HEK293T (cell line): ENCODE results near the gene ALKBH3.

Experiments used
- CTCF ChIA-PET: fragments of 350-600 bp; formaldehyde crosslinking; extraction: SDS; loops from one replicate; lab custom pipeline; 2021; ENCODE audit warnings: antibody characterized with exemption, inconsistent platforms; lab: Yijun Ruan, JAX
- POLR2A ChIA-PET: fragments of 350-600 bp; formaldehyde crosslinking; extraction: SDS; loops from one replicate; lab custom pipeline; 2020; ENCODE audit warnings: antibody characterized with exemption, inconsistent platforms; lab: Yijun Ruan, JAX
- DNase-seq: peaks from one replicate; pipeline ENCODE4 v3.0.0; 2012; ENCODE audit warnings: mixed read lengths; ENCODE audit errors: extremely low spot score
- ARNT ChIP-seq: fragments of 450-650 bp; IDR thresholded peaks from 2 replicates; pipeline ENCODE4 v1.6.1; 2017; ENCODE audit warnings: mild to moderate bottlenecking
- BHLHE40 ChIP-seq: fragments of 450-650 bp; IDR thresholded peaks from 2 replicates; pipeline ENCODE4 v1.6.1; 2016; ENCODE audit warnings: mild to moderate bottlenecking, moderate library complexity, borderline replicate concordance
- CTBP1 ChIP-seq: fragments of 450-650 bp; IDR thresholded peaks from 2 replicates; pipeline ENCODE4 v1.6.1; 2016; ENCODE audit warnings: borderline replicate concordance
- ELF4 ChIP-seq: fragments of 450-650 bp; IDR thresholded peaks from 2 replicates; pipeline ENCODE4 v1.6.1; 2017; ENCODE audit warnings: antibody characterized with exemption
- FOXA1 ChIP-seq: fragments of 450-650 bp; IDR thresholded peaks from 2 replicates; pipeline ENCODE4 v1.6.1; 2016; ENCODE audit warnings: mild to moderate bottlenecking
- FOXK2 ChIP-seq: fragments of 450-650 bp; IDR thresholded peaks from 2 replicates; pipeline ENCODE4 v1.6.1; 2016; ENCODE audit warnings: mild to moderate bottlenecking
- FOXM1 ChIP-seq: fragments of 450-650 bp; IDR thresholded peaks from 2 replicates; pipeline ENCODE4 v1.6.1; 2017; ENCODE audit warnings: mild to moderate bottlenecking, borderline replicate concordance
- HDGF ChIP-seq: fragments of 450-650 bp; IDR thresholded peaks from 2 replicates; pipeline ENCODE4 v1.6.1; 2017; ENCODE audit warnings: antibody characterized with exemption, borderline replicate concordance
- L3MBTL2 ChIP-seq: fragments of 450-650 bp; conservative IDR thresholded peaks from 2 replicates; pipeline ENCODE4 v1.6.1; 2016; ENCODE audit warnings: mild to moderate bottlenecking
- LEF1 ChIP-seq: fragments of 450-650 bp; IDR thresholded peaks from 2 replicates; pipeline ENCODE4 v1.6.1; 2017; ENCODE audit warnings: mild to moderate bottlenecking, borderline replicate concordance
- NFRKB ChIP-seq: fragments of 450-650 bp; IDR thresholded peaks from 2 replicates; pipeline ENCODE4 v1.6.1; 2016; ENCODE audit warnings: mild to moderate bottlenecking, moderate library complexity
- SP1 ChIP-seq: fragments of 450-650 bp; IDR thresholded peaks from 2 replicates; pipeline ENCODE4 v1.6.1; 2017
- SUZ12 ChIP-seq: fragments of 450-650 bp; IDR thresholded peaks from 2 replicates; pipeline ENCODE4 v1.6.1; 2016; ENCODE audit warnings: mild to moderate bottlenecking
- TARDBP ChIP-seq: fragments of 450-650 bp; IDR thresholded peaks from 2 replicates; pipeline ENCODE4 v1.6.1; 2016
- ZNF384 ChIP-seq: fragments of 450-650 bp; IDR thresholded peaks from 2 replicates; pipeline ENCODE4 v1.6.1; 2016
- TF ChIP-seq, protein P1 (sequence below): fragments of 450-650 bp; IDR thresholded peaks from 2 replicates; pipeline ENCODE4 v1.6.1; 2016

ALKBH3 gene

DNA sequence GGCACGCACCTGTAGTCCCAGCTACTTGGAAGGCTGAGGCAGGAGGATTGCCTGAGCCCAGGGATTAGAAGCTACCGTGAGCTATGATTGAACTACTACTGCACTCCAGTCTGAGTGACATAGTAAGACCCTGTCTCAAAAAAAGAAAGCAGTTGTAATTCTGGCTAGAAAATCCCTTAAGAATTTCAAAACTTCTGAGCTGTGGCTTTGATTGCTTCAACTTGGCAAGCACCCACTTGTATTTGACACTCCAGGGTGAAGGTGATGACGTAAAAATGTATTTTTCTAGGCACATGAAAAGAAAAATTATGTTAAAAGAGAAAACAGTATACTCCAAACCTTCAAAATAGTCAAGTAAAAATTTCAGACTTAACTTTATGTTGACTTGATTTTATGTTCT, 23.6 kb upstream of the ALKBH3 start:
- CTCF ChIA-PET, result interaction anchor here (0.8 to 1.5 kb wide), 2 partner anchors 30 to 284 kb away, joined by 3 read pairs; no protein-coding TSS in a partner anchor
- no peak for DNase-seq
- TF ChIP-seq ELF4 (no peak), FOXA1 (no peak), SUZ12 (no peak), FOXK2 (no peak), SP1 (no peak), L3MBTL2 (no peak), FOXM1 (no peak), LEF1 (no peak), NFRKB (no peak), CTBP1 (no peak)
- POLR2A ChIA-PET, result interaction anchor here (0.9 kb wide), 1 partner anchor 24 kb away, joined by 3 read pairs; the partner anchor contains the start of gene ALKBH3

DNA sequence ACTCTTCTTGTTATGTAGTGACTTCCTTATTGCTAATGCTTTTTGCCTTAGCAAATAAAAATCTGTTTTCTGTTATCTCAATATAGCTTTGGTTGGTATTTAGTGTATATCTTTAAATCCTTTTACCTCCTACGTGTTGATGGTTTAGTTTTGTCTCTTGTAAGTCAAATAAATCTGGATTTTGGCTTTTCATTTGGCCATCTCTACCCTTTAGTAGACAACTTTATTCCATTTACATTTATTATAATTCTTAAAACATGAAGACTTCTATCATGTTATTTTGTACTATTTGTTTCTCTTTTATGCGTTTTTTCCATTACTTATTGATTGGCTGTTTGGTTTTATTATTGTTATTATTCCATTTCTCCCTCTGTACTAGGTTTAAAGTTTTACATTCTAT, 19.5 kb upstream of the ALKBH3 start:
- TF ChIP-seq, protein P1, sequence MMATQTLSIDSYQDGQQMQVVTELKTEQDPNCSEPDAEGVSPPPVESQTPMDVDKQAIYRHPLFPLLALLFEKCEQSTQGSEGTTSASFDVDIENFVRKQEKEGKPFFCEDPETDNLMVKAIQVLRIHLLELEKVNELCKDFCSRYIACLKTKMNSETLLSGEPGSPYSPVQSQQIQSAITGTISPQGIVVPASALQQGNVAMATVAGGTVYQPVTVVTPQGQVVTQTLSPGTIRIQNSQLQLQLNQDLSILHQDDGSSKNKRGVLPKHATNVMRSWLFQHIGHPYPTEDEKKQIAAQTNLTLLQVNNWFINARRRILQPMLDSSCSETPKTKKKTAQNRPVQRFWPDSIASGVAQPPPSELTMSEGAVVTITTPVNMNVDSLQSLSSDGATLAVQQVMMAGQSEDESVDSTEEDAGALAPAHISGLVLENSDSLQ, result no peak
- no peak for TF ChIP-seq ZNF384
- no peak for TF ChIP-seq SUZ12
- TF ChIP-seq CTBP1, result no peak
- TF ChIP-seq L3MBTL2, result no peak
- no peak for TF ChIP-seq FOXM1
- no peak for TF ChIP-seq LEF1
- no peak for TF ChIP-seq ARNT
- no peak for TF ChIP-seq HDGF
- TF ChIP-seq FOXA1, result no peak
- TF ChIP-seq SP1, result no peak
- no peak for TF ChIP-seq ELF4
- no peak for TF ChIP-seq NFRKB
- no peak for TF ChIP-seq FOXK2
- TF ChIP-seq BHLHE40, result no peak
- no peak for TF ChIP-seq TARDBP
- CTCF ChIA-PET, result no interaction called here
- POLR2A ChIA-PET, result no interaction called here
- DNase-seq, result no peak

DNA sequence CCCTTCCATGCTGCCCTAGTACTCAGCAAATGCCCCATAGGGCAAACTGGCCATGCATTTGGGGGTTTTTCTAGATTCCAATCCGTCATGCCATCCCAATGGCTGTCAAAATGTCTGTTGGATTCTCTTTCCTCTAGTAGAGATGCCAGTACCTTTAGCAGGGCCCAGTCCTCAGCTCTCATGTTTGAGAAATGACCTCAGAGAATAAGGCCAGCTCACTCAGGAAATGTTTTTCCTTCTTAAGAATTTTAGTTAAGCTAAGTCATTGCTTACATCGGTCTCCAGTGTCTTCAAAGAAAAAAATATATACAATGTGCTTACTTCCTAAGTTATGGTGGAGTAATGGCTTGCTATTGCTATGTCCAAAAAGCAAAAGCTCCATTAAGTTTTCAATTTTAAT, 14.1 kb upstream of the ALKBH3 start:
- ChIA-PET CTCF (no interaction called here), POLR2A (no interaction called here)
- DNase-seq, result no peak
- TF ChIP-seq ZNF384 (no peak), NFRKB (no peak), ELF4 (no peak), LEF1 (no peak), CTBP1 (no peak), FOXA1 (no peak), TARDBP (no peak), FOXM1 (no peak)

DNA sequence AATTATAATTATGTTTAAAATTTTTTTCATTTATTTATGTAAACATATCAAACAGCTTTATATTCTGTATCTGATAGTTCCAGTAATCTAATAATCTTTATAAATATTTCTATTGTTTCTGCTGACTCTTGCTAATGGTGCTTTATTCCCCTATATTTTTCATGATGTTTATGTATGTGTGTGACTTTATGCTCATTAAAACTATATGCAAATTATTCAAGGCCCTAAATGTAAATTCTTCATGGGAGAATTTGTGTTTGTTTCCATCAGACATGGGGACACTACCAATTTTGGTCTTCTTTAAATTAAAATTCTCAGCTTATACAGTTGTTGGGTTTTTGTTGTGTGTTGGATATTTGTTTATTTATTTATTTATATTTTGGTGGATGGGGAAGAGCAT, 13.7 kb upstream of the ALKBH3 start:
- ChIA-PET POLR2A (no interaction called here), CTCF (no interaction called here)
- TF ChIP-seq ARNT (no peak), ELF4 (no peak), FOXK2 (no peak), ZNF384 (no peak), CTBP1 (no peak), FOXA1 (no peak), L3MBTL2 (no peak), BHLHE40 (no peak), SP1 (no peak), SUZ12 (no peak)
- no peak for DNase-seq

DNA sequence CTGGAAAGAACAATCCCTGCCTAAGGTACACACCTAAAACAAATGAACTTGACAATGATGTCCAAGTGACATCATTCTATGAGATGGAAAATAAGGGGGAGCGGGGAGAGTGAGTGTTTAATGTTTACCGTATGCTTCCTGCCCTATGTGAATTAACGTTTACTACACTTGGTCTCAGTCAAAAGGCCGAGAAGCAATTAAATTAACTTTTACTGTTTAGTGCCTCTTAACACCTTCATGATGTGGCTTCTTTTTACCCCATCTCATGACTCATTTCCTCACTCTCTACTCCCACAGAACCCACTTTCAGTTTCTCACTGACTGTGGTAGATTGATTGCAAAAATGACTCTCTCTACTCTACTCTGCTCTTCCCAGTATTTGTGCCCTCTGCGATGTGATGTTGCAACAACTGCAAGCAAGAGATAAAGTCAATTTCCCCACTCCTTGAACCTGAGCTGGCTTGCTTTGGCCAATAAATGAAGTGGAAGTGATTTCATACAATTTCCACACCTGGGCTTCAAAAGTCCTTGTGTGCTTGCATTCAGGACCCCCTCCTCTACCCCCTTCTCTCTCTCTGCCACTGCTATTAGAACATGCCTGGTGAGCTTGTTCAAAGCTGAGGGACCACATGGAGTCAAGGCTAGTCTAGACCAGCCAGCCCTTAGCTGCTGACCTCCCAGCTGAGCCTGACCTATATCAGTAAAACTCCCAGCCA, 11.6 kb upstream of the ALKBH3 start:
- no peak for DNase-seq
- ChIA-PET POLR2A (no interaction called here), CTCF (interaction anchor here (0.6 to 1.3 kb wide), 2 partner anchors 21 to 81 kb away, joined by 3 to 7 read pairs; no protein-coding TSS in a partner anchor)
- TF ChIP-seq LEF1 (no peak), ARNT (no peak)

DNA sequence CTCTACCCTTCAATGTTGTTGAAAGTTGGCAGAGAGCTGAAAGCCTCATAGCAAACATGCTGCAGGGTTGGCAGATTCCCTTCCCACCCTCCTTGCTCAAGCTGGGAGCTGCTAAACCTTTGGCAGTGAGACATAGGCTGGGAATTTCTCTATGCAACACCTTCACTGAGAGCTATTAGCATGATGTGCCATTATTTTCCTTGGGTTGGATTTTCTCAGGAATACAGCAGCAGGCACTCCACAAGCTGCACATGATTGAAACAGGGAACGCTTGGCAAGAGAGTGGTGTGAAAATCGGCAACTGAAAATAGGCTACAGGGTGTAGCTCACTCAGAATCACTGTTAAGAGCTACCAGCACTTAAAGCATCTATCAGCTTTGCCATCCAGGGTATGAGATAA, 9.6 kb upstream of the ALKBH3 start:
- POLR2A ChIA-PET, result no interaction called here
- no peak for TF ChIP-seq L3MBTL2
- no peak for TF ChIP-seq ZNF384
- no peak for TF ChIP-seq TARDBP
- TF ChIP-seq CTBP1, result no peak
- DNase-seq, result no peak
- CTCF ChIA-PET, result interaction anchor here (0.7 kb wide), 1 partner anchor 17 kb away, joined by 3 read pairs; no protein-coding TSS in a partner anchor

DNA sequence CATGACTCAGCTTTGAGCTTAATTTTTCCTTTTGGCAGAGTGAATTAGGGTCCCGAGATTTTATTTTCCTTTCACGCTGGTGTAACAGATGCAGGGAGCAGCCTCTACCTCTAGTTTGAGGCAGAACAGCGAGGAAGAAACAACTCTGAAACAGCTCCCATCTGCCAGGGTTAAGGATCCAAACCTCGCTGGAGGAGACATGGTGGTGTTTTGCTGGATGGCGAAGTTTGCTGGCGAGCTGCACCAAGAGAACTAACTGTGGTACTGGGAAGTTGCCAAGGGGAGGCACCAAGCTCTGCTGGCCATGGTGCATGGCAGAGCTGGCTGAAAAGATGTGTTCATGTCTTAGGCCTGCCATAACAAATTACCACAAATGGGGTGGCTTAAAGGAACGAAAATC, 7.6 kb upstream of the ALKBH3 start:
- POLR2A ChIA-PET, result no interaction called here
- TF ChIP-seq, protein P1, result no peak
- TF ChIP-seq FOXA1, result no peak
- no peak for TF ChIP-seq FOXK2
- no peak for TF ChIP-seq CTBP1
- no peak for TF ChIP-seq ZNF384
- TF ChIP-seq ELF4, result no peak
- no peak for TF ChIP-seq SP1
- no peak for TF ChIP-seq NFRKB
- TF ChIP-seq BHLHE40, result no peak
- TF ChIP-seq HDGF, result no peak
- no peak for TF ChIP-seq TARDBP
- TF ChIP-seq ARNT, result no peak
- TF ChIP-seq SUZ12, result no peak
- TF ChIP-seq FOXM1, result no peak
- TF ChIP-seq LEF1, result no peak
- TF ChIP-seq L3MBTL2, result no peak
- CTCF ChIA-PET, result interaction anchor here (1.0 kb wide), 2 partner anchors 74 to 221 kb away, joined by 3 read pairs; no protein-coding TSS in a partner anchor
- DNase-seq, result no peak
